WTC11 (cell line): ENCODE data around the gene PBX3. TPM values are rescaled to one million over a fixed set of nuclear protein-coding genes. Genes with fewer than 3 reads are reported as not detected.

Experiments
- ATAC-seq: fragments of 200-7000 bp; cut with Tn5 transposase; 2 replicates; pipeline ENCODE4 v1.10.0; 2021; ENCODE audit warnings: mild to moderate bottlenecking, moderate library complexity
- CTCF ChIA-PET: fragments of 300-600 bp; sonication (Branson Sonifier 250); formaldehyde crosslinking; loops from one replicate; lab custom pipeline; 2021; ENCODE audit warnings: antibody characterized with exemption; lab: Charles Lee
- POLR2A ChIA-PET: fragments of 350-600 bp; sonication (Branson Sonifier 250); formaldehyde crosslinking; loops from one replicate; lab custom pipeline; 2021; ENCODE audit warnings: antibody characterized with exemption; lab: Charles Lee
- DNase-seq: peaks from one replicate; pipeline ENCODE4 v3.0.0; 2021; ENCODE audit warnings: low spot score
- H3K27ac Mint-ChIP-seq: 2 replicates; pipeline ENCODE4 v1.8.0; 2021; ENCODE audit warnings: mixed read lengths
- H3K27me3 Mint-ChIP-seq: 2 replicates; pipeline ENCODE4 v1.8.0; 2021; ENCODE audit warnings: low read depth, mild to moderate bottlenecking, moderate library complexity, mixed read lengths
- H3K36me3 Mint-ChIP-seq: 2 replicates; pipeline ENCODE4 v1.8.0; 2021; ENCODE audit warnings: mixed read lengths
- H3K4me1 Mint-ChIP-seq: 2 replicates; pipeline ENCODE4 v1.8.0; 2022; ENCODE audit warnings: mixed read lengths
- H3K4me3 Mint-ChIP-seq: 2 replicates; pipeline ENCODE4 v1.8.0; 2021; ENCODE audit warnings: mild to moderate bottlenecking, moderate library complexity, mixed read lengths
- H3K9me3 Mint-ChIP-seq: 2 replicates; pipeline ENCODE4 v1.8.0; 2021; ENCODE audit warnings: mixed read lengths
- AFF4 ChIP-seq: sonication (generic); formaldehyde crosslinking; IDR thresholded peaks from 2 replicates; pipeline ENCODE4 v1.8.1; 2023; ENCODE audit warnings: mild to moderate bottlenecking, missing genetic modification reagents, borderline replicate concordance
- ATF2 ChIP-seq: sonication (generic); formaldehyde crosslinking; IDR thresholded peaks from 2 replicates; pipeline ENCODE4 v1.8.1; 2022; ENCODE audit warnings: low read depth, missing genetic modification reagents, borderline replicate concordance
- CDX4 ChIP-seq: fragments of 250-450 bp; sonication (Bioruptor Pico); IDR thresholded peaks from 2 replicates; pipeline ENCODE4 v1.9.0; 2021; ENCODE audit warnings: moderate library complexity, mild to moderate bottlenecking, inconsistent platforms, borderline replicate concordance
- CREM ChIP-seq: sonication (generic); formaldehyde crosslinking; IDR thresholded peaks from 2 replicates; pipeline ENCODE4 v1.8.1; 2022; ENCODE audit warnings: mild to moderate bottlenecking, missing genetic modification reagents, moderate library complexity
- FOXK1 ChIP-seq: sonication (generic); formaldehyde crosslinking; IDR thresholded peaks from 2 replicates; pipeline ENCODE4 v1.8.0; 2022; ENCODE audit warnings: mild to moderate bottlenecking, moderate library complexity, missing genetic modification reagents
- GABPB1 ChIP-seq: sonication (generic); formaldehyde crosslinking; IDR thresholded peaks from 2 replicates; pipeline ENCODE4 v1.8.1; 2023; ENCODE audit warnings: mild to moderate bottlenecking, missing genetic modification reagents
- GRHL2 ChIP-seq: fragments of 250-450 bp; sonication (Bioruptor Pico); IDR thresholded peaks from 2 replicates; pipeline ENCODE4 v1.8.0; 2022; ENCODE audit warnings: mild to moderate bottlenecking, moderate library complexity; ENCODE audit not compliant: insufficient replicate concordance, severe bottlenecking
- GTF2I ChIP-seq: fragments of 250-450 bp; sonication (Bioruptor Pico); conservative IDR thresholded peaks from 2 replicates; pipeline ENCODE4 v1.4.0; 2021; ENCODE audit warnings: mild to moderate bottlenecking
- HMGA2 ChIP-seq: fragments of 250-450 bp; sonication (Bioruptor Pico); IDR thresholded peaks from 2 replicates; pipeline ENCODE4 v1.4.0; 2021; ENCODE audit warnings: mild to moderate bottlenecking, moderate library complexity
- KAT7 ChIP-seq: sonication (generic); formaldehyde crosslinking; IDR thresholded peaks from 2 replicates; pipeline ENCODE4 v1.8.1; 2023; ENCODE audit warnings: missing genetic modification reagents, mild to moderate bottlenecking, borderline replicate concordance
- NFE2L1 ChIP-seq: sonication (generic); formaldehyde crosslinking; IDR thresholded peaks from 2 replicates; pipeline ENCODE4 v1.8.1; 2023; ENCODE audit warnings: missing genetic modification reagents
- RORB ChIP-seq: fragments of 250-450 bp; sonication (Bioruptor Pico); IDR thresholded peaks from 2 replicates; pipeline ENCODE4 v1.9.0; 2021; ENCODE audit warnings: mild to moderate bottlenecking
- SMAD3 ChIP-seq: sonication (generic); formaldehyde crosslinking; IDR thresholded peaks from 2 replicates; pipeline ENCODE4 v1.8.0; 2022; ENCODE audit warnings: missing genetic modification reagents, mild to moderate bottlenecking, borderline replicate concordance
- TCF7 ChIP-seq: sonication (generic); formaldehyde crosslinking; IDR thresholded peaks from 2 replicates; pipeline ENCODE4 v1.8.0; 2022; ENCODE audit warnings: mild to moderate bottlenecking, low read depth, missing genetic modification reagents, moderate library complexity
- TEAD1 ChIP-seq: sonication (generic); formaldehyde crosslinking; IDR thresholded peaks from 2 replicates; pipeline ENCODE4 v1.8.0; 2022; ENCODE audit warnings: mild to moderate bottlenecking, missing genetic modification reagents
- ZMAT4 ChIP-seq: fragments of 250-450 bp; sonication (Bioruptor Pico); IDR thresholded peaks from 2 replicates; pipeline ENCODE4 v1.9.0; 2021; ENCODE audit warnings: mild to moderate bottlenecking
- ZNF121 ChIP-seq: sonication (generic); formaldehyde crosslinking; IDR thresholded peaks from 2 replicates; pipeline ENCODE4 v1.8.0; 2023; ENCODE audit warnings: missing genetic modification reagents
- ZNF317 ChIP-seq: sonication (generic); formaldehyde crosslinking; IDR thresholded peaks from 2 replicates; pipeline ENCODE4 v1.8.1; 2023; ENCODE audit warnings: low read depth, mild to moderate bottlenecking, moderate library complexity, missing genetic modification reagents, borderline replicate concordance
- ZNF416 ChIP-seq: fragments of 250-450 bp; sonication (Bioruptor Pico); IDR thresholded peaks from 2 replicates; pipeline ENCODE4 v1.9.0; 2021; ENCODE audit warnings: mild to moderate bottlenecking, inconsistent platforms
- ZNF423 ChIP-seq: fragments of 250-450 bp; sonication (Bioruptor Pico); IDR thresholded peaks from 2 replicates; pipeline ENCODE4 v2.1.2; 2022; ENCODE audit warnings: mild to moderate bottlenecking, moderate library complexity
- total RNA-seq: library from RNA; stranded (reverse); gene quantifications from 3 replicates; pipeline ENCODE4 v1.2.3, GENCODE V29; 2021
- TF ChIP-seq, protein P1 (sequence below): sonication (generic); formaldehyde crosslinking; conservative IDR thresholded peaks from 2 replicates; pipeline ENCODE4 v1.8.1; 2022; ENCODE audit warnings: mild to moderate bottlenecking, missing genetic modification reagents
- TF ChIP-seq, protein P2 (sequence below): sonication (generic); formaldehyde crosslinking; IDR thresholded peaks from 2 replicates; pipeline ENCODE4 v1.8.0; 2022; ENCODE audit warnings: mild to moderate bottlenecking, missing genetic modification reagents
- TF ChIP-seq, protein P3 (sequence below): sonication (generic); formaldehyde crosslinking; IDR thresholded peaks from 2 replicates; pipeline ENCODE4 v1.8.1; 2023; ENCODE audit warnings: mild to moderate bottlenecking, missing genetic modification reagents

The PBX3 gene
- total RNA-seq, 1 experiment from 2014 or later = 48.5 TPM

GRCh38 chr9:125805057-125805456 lies 57.9 kb downstream of the PBX3 start:
- DNase-seq (no peak), ATAC-seq (no peak)
- H3K27ac Mint-ChIP-seq = no peak overlapping the region
- ChIA-PET CTCF (interaction anchor here (0.6 kb wide), 1 partner anchor 60 kb away, joined by 4 read pairs; no protein-coding TSS in a partner anchor), POLR2A (interaction anchor here (0.7 kb wide), 1 partner anchor 44 kb away, joined by 4 read pairs; no protein-coding TSS in a partner anchor)
- TF ChIP-seq GRHL2 = no peak
- no peak for TF ChIP-seq ZMAT4 (CRISPR knock-in tag)
- no peak for TF ChIP-seq KAT7
- TF ChIP-seq ZNF416 (CRISPR knock-in tag) = no peak
- no peak for TF ChIP-seq TCF7 (CRISPR knock-in tag)
- TF ChIP-seq TEAD1 (CRISPR knock-in tag) = no peak
- TF ChIP-seq CDX4 (CRISPR knock-in tag) = no peak
- TF ChIP-seq ZNF317 = no peak
- TF ChIP-seq CREM (CRISPR knock-in tag) = no peak
- TF ChIP-seq, protein P1, sequence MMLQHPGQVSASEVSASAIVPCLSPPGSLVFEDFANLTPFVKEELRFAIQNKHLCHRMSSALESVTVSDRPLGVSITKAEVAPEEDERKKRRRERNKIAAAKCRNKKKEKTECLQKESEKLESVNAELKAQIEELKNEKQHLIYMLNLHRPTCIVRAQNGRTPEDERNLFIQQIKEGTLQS (CRISPR knock-in tag) = no peak
- no peak for TF ChIP-seq FOXK1 (CRISPR knock-in tag)
- TF ChIP-seq GTF2I (CRISPR knock-in tag) = no peak
- TF ChIP-seq GABPB1 (CRISPR knock-in tag) = no peak
- no peak overlapping the region for H3K4me3 Mint-ChIP-seq
- H3K9me3 Mint-ChIP-seq = no peaks in the 10 kb centered on the region
- H3K36me3 Mint-ChIP-seq = no peaks in the 10 kb centered on the region
- no peaks in the 10 kb centered on the region for H3K27me3 Mint-ChIP-seq
- H3K4me1 Mint-ChIP-seq = peaks cover 7% of the 10 kb centered on the region

DNA sequence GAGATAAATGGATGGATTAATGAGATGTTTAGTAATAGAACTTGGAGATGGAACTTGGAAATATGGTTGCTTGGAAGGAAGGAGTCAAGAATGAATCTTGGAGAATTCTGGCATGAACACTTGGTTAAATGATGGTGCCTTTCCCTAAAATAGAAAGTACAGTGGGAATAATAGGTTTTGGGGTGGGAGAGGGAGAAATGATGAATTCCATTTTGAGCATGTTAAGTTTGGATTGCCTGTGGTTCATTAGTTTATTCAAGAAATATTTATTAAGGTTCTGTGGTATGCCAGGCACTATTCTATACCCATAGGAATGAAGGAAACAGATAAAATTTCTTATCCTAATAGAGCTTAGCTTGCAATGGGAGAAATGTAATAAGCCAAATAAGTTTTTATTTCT lies 58.4 kb downstream of the PBX3 start:
- TF ChIP-seq ZNF121 (CRISPR knock-in tag) (no peak), ZNF423 (CRISPR knock-in tag) (no peak), SMAD3 (CRISPR knock-in tag) (no peak), HMGA2 (CRISPR knock-in tag) (no peak), AFF4 (CRISPR knock-in tag) (no peak), ATF2 (CRISPR knock-in tag) (no peak), RORB (no peak), NFE2L1 (CRISPR knock-in tag) (no peak)
- TF ChIP-seq, protein P2, sequence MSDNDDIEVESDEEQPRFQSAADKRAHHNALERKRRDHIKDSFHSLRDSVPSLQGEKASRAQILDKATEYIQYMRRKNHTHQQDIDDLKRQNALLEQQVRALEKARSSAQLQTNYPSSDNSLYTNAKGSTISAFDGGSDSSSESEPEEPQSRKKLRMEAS = no peak
- TF ChIP-seq, protein P3, sequence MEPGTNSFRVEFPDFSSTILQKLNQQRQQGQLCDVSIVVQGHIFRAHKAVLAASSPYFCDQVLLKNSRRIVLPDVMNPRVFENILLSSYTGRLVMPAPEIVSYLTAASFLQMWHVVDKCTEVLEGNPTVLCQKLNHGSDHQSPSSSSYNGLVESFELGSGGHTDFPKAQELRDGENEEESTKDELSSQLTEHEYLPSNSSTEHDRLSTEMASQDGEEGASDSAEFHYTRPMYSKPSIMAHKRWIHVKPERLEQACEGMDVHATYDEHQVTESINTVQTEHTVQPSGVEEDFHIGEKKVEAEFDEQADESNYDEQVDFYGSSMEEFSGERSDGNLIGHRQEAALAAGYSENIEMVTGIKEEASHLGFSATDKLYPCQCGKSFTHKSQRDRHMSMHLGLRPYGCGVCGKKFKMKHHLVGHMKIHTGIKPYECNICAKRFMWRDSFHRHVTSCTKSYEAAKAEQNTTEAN = no peak
- POLR2A ChIA-PET = no interaction called here
- ATAC-seq = no peak
- no peak overlapping the region for H3K4me3 Mint-ChIP-seq
- no peaks in the 10 kb centered on the region for H3K9me3 Mint-ChIP-seq
- H3K36me3 Mint-ChIP-seq = no peaks in the 10 kb centered on the region
- no peak overlapping the region for H3K27ac Mint-ChIP-seq
- H3K4me1 Mint-ChIP-seq = peaks cover 9% of the 10 kb centered on the region
- no peaks in the 10 kb centered on the region for H3K27me3 Mint-ChIP-seq
- no peak for DNase-seq
- CTCF ChIA-PET = no interaction called here
